Measurements from ENCODE around the gene MORN2. TPM values are rescaled to one million over a fixed set of nuclear protein-coding genes. Genes with fewer than 3 reads are reported as not detected.
"Not testable (repeated sequence)": the region's sequence is repeated elsewhere in the genome, so short reads cannot be mapped to it uniquely, and the experiment has no call there.

Gene MORN2
- polyA plus RNA-seq (2013, experiment 1 of 2), result 12.6 TPM
- 14.3 TPM for polyA plus RNA-seq (2013, experiment 2 of 2)

DNA sequence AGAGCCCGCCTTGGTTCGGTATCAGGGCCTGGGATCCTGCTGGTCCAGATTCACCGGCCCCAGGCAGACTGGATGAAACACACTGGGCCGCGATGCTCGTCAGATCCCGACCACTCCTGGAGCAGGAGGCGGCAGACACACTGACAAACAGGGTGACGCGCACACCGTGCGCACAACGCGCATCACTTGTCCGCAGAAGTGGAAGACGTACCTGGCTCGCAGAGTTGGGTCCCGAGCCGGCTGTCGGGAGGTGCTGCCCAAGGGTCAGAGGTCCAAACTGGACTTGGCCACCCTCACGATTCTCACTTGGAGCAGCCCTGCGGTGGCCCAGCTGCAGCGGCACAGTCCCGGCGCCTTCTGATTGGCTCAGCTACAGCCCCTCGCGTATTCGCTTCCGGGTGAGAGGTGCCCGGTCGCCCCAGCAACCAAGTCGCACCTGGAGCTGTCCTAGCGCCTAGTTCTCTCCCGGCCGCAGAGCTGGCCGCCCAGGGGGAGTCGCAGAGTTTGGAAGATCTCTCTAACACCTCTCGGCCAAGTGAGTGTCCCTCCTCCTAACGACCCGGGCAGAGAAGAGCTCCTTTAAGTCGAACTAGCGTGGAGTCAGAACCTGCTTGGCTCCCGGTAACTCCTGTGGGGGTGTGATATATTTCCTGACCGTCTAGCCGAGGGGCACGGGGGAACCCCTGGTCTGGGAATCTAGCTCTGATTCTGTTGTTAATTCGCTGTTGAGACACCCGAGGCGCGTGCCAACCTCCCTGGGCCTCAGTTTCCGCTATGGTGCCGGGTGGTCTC is at the start of gene MORN2, which contains the start of gene DHX57:
MORN2 (plus strand) TSS at position 401 of the 792 bp plus-strand sequence.
DHX57 (minus strand) TSS at position 359 of the 792 bp plus-strand sequence. CDS start 7,529 bp downstream, outside the sequence.
- under 1% methylated on average over 52 of the region's 52 CpGs for WGBS
- no peak within 1 kb of the TSS for H3K27ac ChIP-seq (ENCODE audit: low read depth, low read length)

DNA sequence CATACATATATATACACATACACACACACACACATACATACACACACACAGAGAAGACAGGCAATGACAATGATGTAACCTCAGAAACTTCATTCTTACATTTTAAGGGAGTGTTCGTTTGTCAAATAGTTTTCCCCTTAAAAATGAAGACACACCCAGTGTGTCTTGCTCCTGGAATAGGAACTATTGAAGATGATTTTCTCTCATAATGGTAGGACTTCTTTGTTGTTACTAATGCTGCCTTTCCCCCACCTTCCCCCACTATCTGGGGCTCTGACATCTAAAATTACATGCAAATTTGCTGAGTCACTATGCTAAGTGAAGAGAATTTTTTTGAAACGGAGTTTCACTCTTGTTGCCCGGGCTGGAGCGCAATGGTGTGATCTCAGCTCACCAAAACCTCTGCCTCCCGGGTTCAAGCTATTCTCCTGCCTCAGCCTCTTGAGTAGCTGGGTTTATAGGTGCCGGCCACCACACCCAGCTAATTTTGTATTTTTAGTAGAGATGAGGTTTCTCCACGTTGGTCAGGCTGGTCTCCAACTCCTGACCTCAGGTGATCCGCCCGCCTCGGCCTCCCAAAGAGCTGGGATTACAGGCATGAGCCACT is 48.1 kb upstream of the MORN2 start:
- WGBS, result 72% methylated on average over 9 of the region's 10 CpGs
- Histone ChIP-seq H3K36me3 (ENCODE audit: insufficient read depth, low read length) (peaks cover 56% of the 10 kb centered on the region), H3K27ac (ENCODE audit: low read depth, low read length) (peak overlapping the region; percentile 12; the same call in 1 of the 2 replicates), H3K9ac (ENCODE audit: low read depth, low read length) (peak overlapping the region; percentile 36; the same call in 1 of the 2 replicates)
- not testable (repeated sequence) for H3K4me1 ChIP-seq (ENCODE audit: insufficient read depth, low read length); H3K9me3 ChIP-seq (ENCODE audit: insufficient read depth, low read depth, low read length); H3K4me3 ChIP-seq (ENCODE audit: low read length); H3K27me3 ChIP-seq (ENCODE audit: insufficient read depth, low read length)

More for the DNA sequence above, at the start of gene MORN2, which contains the start of gene DHX57:
- Histone ChIP-seq H3K27me3 (ENCODE audit: insufficient read depth, low read length) (no peaks in the 10 kb centered on the region), H3K36me3 (ENCODE audit: insufficient read depth, low read length) (no peaks in the 10 kb centered on the region), H3K9ac (ENCODE audit: low read depth, low read length) (peak within 1 kb of the TSS; percentile 71), H3K9me3 (ENCODE audit: insufficient read depth, low read depth, low read length) (no peaks in the 10 kb centered on the region), H3K4me1 (ENCODE audit: insufficient read depth, low read length) (no peaks in the 10 kb centered on the region), H3K4me3 (ENCODE audit: low read length) (peak within 1 kb of the TSS; percentile 83)

DNA sequence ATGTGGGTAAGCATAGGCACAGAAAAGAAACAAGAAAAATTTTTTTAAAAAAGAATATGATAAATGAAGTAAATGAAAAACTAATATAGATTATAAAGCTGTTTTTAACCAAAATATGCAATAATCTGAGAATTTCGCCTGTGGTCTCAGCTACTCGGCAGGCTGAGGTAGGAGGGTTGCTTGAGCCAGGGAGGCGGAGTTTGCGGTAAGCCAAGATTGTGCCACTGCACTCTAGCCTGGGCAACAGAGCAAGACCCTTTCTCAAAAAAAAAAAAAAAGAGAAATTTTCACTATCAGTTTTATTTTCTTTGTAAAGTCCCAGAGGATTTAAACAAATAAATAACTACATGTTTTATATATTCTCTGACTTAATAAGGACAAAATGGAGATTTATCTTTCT is 47.3 kb upstream of the MORN2 start:
- H3K4me1 ChIP-seq (ENCODE audit: insufficient read depth, low read length), result 0 out of 2 replicates have a peak, but pooled peaks cover 2% of the 10 kb centered on the region
- WGBS, result 85% methylated on average over 4 of the region's 4 CpGs
- peaks cover 52% of the 10 kb centered on the region for H3K36me3 ChIP-seq (ENCODE audit: insufficient read depth, low read length)
- H3K27ac ChIP-seq (ENCODE audit: low read depth, low read length), result no peak overlapping the region
- H3K27me3 ChIP-seq (ENCODE audit: insufficient read depth, low read length), result no peaks in the 10 kb centered on the region
- H3K9me3 ChIP-seq (ENCODE audit: insufficient read depth, low read depth, low read length), result no peaks in the 10 kb centered on the region
- no peak overlapping the region for H3K4me3 ChIP-seq (ENCODE audit: low read length)
- no peak overlapping the region for H3K9ac ChIP-seq (ENCODE audit: low read depth, low read length)

DNA sequence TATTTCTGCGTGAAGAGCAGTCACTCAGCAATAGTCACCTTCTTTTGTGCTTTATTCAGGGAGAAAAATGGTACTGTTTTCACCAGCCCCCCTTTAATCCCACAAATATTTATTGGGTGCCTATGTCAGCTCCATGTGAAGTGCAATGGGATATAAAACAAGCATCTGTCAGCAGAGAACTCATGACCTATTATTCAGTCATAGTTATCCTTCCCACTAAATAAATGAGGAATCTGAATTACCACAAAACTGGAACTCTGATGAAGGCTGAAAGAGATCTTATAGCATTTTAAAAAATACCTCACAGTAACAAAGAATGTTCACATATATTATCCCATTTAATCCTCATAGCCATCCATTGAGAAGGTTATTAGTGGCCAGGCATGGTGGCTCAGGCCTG is 45.8 kb upstream of the MORN2 start:
- Histone ChIP-seq H3K9me3 (ENCODE audit: insufficient read depth, low read depth, low read length) (no peaks in the 10 kb centered on the region), H3K36me3 (ENCODE audit: insufficient read depth, low read length) (peaks cover 47% of the 10 kb centered on the region), H3K27me3 (ENCODE audit: insufficient read depth, low read length) (no peaks in the 10 kb centered on the region), H3K9ac (ENCODE audit: low read depth, low read length) (no peak overlapping the region), H3K4me1 (ENCODE audit: insufficient read depth, low read length) (0 out of 2 replicates have a peak, but pooled peaks cover 2% of the 10 kb centered on the region), H3K4me3 (ENCODE audit: low read length) (no peak overlapping the region), H3K27ac (ENCODE audit: low read depth, low read length) (no peak overlapping the region)
- WGBS, result no CpG with 5 or more reads among the region's 1 CpG

DNA sequence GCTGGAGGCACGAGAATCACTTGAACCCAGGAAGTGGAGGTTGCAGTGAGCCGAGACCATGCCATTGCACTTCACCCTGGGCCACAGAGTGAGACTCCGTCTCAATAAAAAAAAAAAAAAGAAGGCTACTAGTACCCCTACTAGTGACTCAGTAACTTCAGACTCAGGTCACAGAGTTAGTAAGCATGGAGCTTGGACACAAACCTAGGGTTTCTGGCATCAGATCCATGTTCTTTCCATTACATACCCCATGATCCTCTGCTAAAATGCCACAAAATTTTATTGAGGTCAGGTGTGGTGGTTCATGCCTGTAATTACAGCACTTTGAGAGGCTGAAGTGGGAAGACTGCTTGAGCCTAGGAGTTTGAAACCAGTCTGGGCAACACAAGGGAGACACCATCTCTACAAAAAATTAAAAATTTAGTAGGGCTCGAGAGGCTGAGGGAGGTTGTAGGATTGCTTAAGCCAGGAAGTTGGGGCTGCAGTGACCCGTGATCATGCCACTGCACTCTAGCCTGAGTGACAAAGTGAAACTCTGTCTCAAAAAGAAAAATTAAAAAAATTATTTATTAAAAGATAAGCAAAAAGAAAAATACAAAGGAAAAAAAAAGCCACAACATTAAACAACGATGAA is 45.1 kb upstream of the MORN2 start:
- Histone ChIP-seq H3K9me3 (ENCODE audit: insufficient read depth, low read depth, low read length) (no peaks in the 10 kb centered on the region), H3K27me3 (ENCODE audit: insufficient read depth, low read length) (no peaks in the 10 kb centered on the region), H3K27ac (ENCODE audit: low read depth, low read length) (no peak overlapping the region), H3K4me3 (ENCODE audit: low read length) (no peak overlapping the region), H3K4me1 (ENCODE audit: insufficient read depth, low read length) (0 out of 2 replicates have a peak, but pooled peaks cover 2% of the 10 kb centered on the region), H3K36me3 (ENCODE audit: insufficient read depth, low read length) (peaks cover 42% of the 10 kb centered on the region), H3K9ac (ENCODE audit: low read depth, low read length) (no peak overlapping the region)
- 92% methylated on average over 5 of the region's 6 CpGs for WGBS

DNA sequence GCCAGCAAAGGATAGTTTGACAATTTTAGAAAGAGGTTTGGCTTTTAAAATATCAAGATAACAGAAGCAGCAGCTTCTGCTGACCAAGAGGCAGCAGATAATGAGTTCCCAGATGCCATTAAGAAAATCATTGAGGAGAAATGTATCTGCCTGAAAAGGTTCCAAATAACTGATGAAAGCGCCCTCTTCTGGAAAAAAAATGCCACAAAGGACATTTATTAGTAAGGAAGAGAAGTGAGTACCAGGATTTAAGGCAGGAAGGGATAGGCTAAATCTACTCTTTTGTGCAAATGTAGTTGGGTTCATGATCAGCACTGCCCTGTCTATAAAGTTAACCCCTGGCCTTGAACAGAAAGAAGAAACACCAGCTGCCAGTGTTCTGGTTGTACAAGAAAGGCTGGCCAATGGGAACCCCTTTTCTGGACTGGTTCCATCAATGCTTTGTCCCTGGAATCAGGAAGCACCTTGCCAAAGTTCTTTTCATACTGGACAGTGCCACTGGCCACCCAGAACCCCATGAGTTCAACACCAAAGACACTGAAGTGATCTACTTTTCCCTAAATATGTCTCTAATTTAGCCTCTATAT is 40.7 kb upstream of the MORN2 start:
- Histone ChIP-seq H3K9me3 (ENCODE audit: insufficient read depth, low read depth, low read length) (no peaks in the 10 kb centered on the region), H3K4me1 (ENCODE audit: insufficient read depth, low read length) (no peaks in the 10 kb centered on the region), H3K36me3 (ENCODE audit: insufficient read depth, low read length) (peaks cover 40% of the 10 kb centered on the region), H3K27me3 (ENCODE audit: insufficient read depth, low read length) (no peaks in the 10 kb centered on the region), H3K9ac (ENCODE audit: low read depth, low read length) (no peak overlapping the region), H3K4me3 (ENCODE audit: low read length) (no peak overlapping the region), H3K27ac (ENCODE audit: low read depth, low read length) (no peak overlapping the region)
- 17% methylated on average over 1 of the region's 1 CpG for WGBS

DNA sequence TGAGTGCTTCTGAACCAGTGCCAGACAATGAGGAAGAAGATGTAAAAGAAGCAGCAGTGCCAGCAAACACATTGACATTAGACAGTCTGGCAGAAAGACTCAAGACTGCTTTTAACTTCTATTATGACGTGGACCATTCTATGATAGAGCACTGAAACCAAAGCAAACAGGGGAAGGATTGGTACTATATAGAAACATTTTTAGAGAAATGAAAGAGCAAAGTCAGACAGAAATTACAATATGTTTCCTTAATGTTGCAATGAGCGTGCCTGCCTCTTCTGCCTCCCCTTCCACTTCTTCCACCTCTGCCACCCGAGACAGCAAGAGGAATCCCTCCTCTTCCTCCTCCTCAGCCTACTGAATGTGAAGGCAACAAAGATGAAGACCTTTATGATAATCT is 39.8 kb upstream of the MORN2 start:
- WGBS, result 92% methylated on average over 3 of the region's 3 CpGs
- no peak overlapping the region for H3K9ac ChIP-seq (ENCODE audit: low read depth, low read length)

DNA sequence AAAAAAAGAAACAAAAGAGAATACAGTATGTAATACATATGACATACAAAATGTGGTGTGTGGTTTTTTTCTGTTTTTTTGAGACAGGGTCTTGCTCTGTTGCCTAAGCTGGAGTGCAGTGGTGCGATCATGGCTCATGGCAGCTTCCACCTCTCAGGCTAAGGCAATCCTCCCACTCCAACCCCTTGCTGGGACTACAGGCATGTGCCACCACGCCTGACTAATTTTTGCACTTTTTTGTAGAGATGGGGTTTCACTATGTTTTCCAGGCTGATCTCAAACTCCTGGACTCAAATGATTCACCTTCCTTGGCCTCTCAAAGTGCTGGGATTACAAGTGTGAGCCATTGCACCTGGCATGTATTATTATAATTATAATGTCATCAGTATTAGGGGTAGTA is 39.0 kb upstream of the MORN2 start:
- no peaks in the 10 kb centered on the region for H3K27me3 ChIP-seq (ENCODE audit: insufficient read depth, low read length)
- H3K4me3 ChIP-seq (ENCODE audit: low read length), result no peak overlapping the region
- no peak overlapping the region for H3K9ac ChIP-seq (ENCODE audit: low read depth, low read length)
- WGBS, result 96% methylated on average over 2 of the region's 2 CpGs
- H3K27ac ChIP-seq (ENCODE audit: low read depth, low read length), result no peak overlapping the region
- no peaks in the 10 kb centered on the region for H3K4me1 ChIP-seq (ENCODE audit: insufficient read depth, low read length)
- H3K9me3 ChIP-seq (ENCODE audit: insufficient read depth, low read depth, low read length), result no peaks in the 10 kb centered on the region
- peaks cover 49% of the 10 kb centered on the region for H3K36me3 ChIP-seq (ENCODE audit: insufficient read depth, low read length)

More for the DNA sequence above, 39.8 kb upstream of the MORN2 start:
- H3K4me1 ChIP-seq (ENCODE audit: insufficient read depth, low read length), result no peaks in the 10 kb centered on the region
- H3K27me3 ChIP-seq (ENCODE audit: insufficient read depth, low read length), result no peaks in the 10 kb centered on the region
- no peak overlapping the region for H3K27ac ChIP-seq (ENCODE audit: low read depth, low read length)
- H3K9me3 ChIP-seq (ENCODE audit: insufficient read depth, low read depth, low read length), result no peaks in the 10 kb centered on the region
- H3K4me3 ChIP-seq (ENCODE audit: low read length), result no peak overlapping the region
- H3K36me3 ChIP-seq (ENCODE audit: insufficient read depth, low read length), result peaks cover 41% of the 10 kb centered on the region

DNA sequence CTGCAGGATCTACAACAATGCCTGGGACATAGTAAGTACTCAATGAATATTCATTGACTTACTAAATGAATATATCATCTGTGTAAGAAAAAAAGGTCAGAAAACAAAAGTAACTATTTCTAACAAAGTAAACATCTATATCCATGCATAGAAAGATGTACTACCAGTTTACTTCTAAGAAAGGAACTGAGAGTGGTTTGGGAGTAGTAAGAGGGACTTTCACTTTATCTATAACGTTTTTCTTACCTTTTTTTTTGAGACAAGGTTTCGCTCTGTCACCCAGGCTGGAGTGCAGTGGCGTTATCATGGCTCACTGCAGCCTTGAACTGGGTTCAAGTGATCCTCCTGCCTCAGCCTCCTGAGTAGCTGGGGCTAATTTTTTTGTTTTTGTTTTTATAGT is 25.7 kb upstream of the MORN2 start:
- 96% methylated on average over 3 of the region's 3 CpGs for WGBS
- H3K9ac ChIP-seq (ENCODE audit: low read depth, low read length), result no peak overlapping the region
- H3K27ac ChIP-seq (ENCODE audit: low read depth, low read length), result no peak overlapping the region
- peaks cover 83% of the 10 kb centered on the region for H3K36me3 ChIP-seq (ENCODE audit: insufficient read depth, low read length)
- H3K4me1 ChIP-seq (ENCODE audit: insufficient read depth, low read length), result no peaks in the 10 kb centered on the region
- no peaks in the 10 kb centered on the region for H3K27me3 ChIP-seq (ENCODE audit: insufficient read depth, low read length)
- H3K9me3 ChIP-seq (ENCODE audit: insufficient read depth, low read depth, low read length), result no peaks in the 10 kb centered on the region
- H3K4me3 ChIP-seq (ENCODE audit: low read length), result no peak overlapping the region

DNA sequence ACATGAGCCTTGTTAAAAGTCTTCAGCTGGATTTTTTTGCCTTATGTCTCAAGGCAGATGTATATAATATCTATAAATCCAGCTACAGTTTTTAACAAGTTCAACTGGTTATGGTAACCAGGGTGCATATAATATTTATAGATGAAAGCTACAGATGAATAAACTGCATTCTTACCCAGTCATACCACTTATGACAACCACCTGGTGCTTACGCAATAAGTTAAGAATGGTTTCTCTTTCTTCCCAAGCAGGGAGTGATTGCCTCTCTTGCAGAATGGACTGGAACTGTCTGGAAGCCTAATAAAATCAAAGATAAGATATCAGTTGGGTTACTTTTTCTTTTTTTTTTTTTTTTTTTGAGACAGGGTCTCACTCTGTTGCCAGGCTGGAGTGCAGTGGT is 19.6 kb upstream of the MORN2 start:
- no peaks in the 10 kb centered on the region for H3K9me3 ChIP-seq (ENCODE audit: insufficient read depth, low read depth, low read length)
- H3K27ac ChIP-seq (ENCODE audit: low read depth, low read length), result no peak overlapping the region
- no peaks in the 10 kb centered on the region for H3K4me1 ChIP-seq (ENCODE audit: insufficient read depth, low read length)
- peaks cover 91% of the 10 kb centered on the region for H3K36me3 ChIP-seq (ENCODE audit: insufficient read depth, low read length)
- WGBS, result 100% methylated on average over 1 of the region's 1 CpG
- no peak overlapping the region for H3K4me3 ChIP-seq (ENCODE audit: low read length)
- no peaks in the 10 kb centered on the region for H3K27me3 ChIP-seq (ENCODE audit: insufficient read depth, low read length)
- no peak overlapping the region for H3K9ac ChIP-seq (ENCODE audit: low read depth, low read length)

DNA sequence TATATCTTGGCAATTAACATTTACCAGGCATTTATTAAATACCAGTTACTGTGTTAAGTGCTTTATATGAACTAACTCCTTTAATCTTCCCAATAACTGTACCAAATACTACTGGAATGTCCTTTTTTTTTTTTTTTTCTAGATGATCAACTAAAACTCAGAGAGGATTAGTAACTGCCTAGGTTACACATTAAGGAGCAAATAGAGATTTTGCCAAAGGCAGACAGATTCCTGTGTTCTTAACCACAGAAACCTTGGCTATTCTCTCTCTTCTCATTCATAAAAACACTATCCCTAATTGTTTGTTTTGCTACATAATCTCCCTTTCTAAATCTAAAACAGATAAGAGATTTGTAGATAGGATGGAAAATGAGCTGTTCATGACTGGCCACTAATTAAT is 13.3 kb upstream of the MORN2 start:
- Histone ChIP-seq H3K27ac (ENCODE audit: low read depth, low read length) (no peak overlapping the region), H3K36me3 (ENCODE audit: insufficient read depth, low read length) (peaks cover 73% of the 10 kb centered on the region), H3K27me3 (ENCODE audit: insufficient read depth, low read length) (no peaks in the 10 kb centered on the region), H3K9ac (ENCODE audit: low read depth, low read length) (no peak overlapping the region), H3K9me3 (ENCODE audit: insufficient read depth, low read depth, low read length) (no peaks in the 10 kb centered on the region), H3K4me1 (ENCODE audit: insufficient read depth, low read length) (no peaks in the 10 kb centered on the region), H3K4me3 (ENCODE audit: low read length) (no peak overlapping the region)
